Fibroblast of villous mesenchyme (primary cell): ENCODE results near the gene SLC18A2. TPM values are rescaled to one million over a fixed set of nuclear protein-coding genes. Genes with fewer than 3 reads are reported as not detected.

ENCODE experiments used
- DNase-seq: peaks from one replicate; pipeline ENCODE4 v3.0.0-alpha.2; 2010; ENCODE audit warnings: low read depth
- H3K4me3 ChIP-seq: 2 replicates; pipeline ENCODE4 v1.5.1; 2011; ENCODE audit warnings: low read depth, mild to moderate bottlenecking, low read length
- total RNA-seq: library from RNA; depleted of rRNA; stranded (reverse); fragments of >200 nt; gene quantifications from 2 replicates; pipeline ENCODE4 v1.2.3, GENCODE V29; 2012
- TF ChIP-seq, protein P1 (sequence below): IDR thresholded peaks from 2 replicates; pipeline ENCODE4 v1.5.1; 2012; ENCODE audit warnings: low read depth, mild to moderate bottlenecking, low read length; ENCODE audit not compliant: insufficient read depth

The SLC18A2 gene
- total RNA-seq, 1 donor, result under 0.01 TPM

DNA sequence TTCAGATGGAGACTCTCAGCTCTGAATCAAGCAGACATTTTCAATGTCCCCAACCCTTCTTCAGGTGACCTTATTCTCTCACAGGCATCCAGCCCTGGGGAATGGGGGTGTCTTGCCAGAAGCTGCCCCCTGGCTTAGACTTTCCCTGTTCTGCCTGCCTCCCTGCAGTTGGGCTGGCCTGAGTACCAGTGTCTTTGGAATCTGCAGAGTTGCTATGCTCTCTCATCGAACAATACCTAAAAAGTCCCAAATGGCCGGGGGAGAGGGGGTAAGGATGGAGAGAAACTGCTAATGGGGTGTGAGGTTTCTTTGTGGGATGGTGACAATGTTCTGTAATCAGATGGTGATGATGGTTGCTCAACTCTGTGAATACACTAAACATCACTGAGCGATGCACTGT is 20.6 kb downstream of the SLC18A2 start:
- TF ChIP-seq, protein P1, sequence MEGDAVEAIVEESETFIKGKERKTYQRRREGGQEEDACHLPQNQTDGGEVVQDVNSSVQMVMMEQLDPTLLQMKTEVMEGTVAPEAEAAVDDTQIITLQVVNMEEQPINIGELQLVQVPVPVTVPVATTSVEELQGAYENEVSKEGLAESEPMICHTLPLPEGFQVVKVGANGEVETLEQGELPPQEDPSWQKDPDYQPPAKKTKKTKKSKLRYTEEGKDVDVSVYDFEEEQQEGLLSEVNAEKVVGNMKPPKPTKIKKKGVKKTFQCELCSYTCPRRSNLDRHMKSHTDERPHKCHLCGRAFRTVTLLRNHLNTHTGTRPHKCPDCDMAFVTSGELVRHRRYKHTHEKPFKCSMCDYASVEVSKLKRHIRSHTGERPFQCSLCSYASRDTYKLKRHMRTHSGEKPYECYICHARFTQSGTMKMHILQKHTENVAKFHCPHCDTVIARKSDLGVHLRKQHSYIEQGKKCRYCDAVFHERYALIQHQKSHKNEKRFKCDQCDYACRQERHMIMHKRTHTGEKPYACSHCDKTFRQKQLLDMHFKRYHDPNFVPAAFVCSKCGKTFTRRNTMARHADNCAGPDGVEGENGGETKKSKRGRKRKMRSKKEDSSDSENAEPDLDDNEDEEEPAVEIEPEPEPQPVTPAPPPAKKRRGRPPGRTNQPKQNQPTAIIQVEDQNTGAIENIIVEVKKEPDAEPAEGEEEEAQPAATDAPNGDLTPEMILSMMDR, result no peak
- no peak for DNase-seq
- no peak overlapping the region for H3K4me3 ChIP-seq

DNA sequence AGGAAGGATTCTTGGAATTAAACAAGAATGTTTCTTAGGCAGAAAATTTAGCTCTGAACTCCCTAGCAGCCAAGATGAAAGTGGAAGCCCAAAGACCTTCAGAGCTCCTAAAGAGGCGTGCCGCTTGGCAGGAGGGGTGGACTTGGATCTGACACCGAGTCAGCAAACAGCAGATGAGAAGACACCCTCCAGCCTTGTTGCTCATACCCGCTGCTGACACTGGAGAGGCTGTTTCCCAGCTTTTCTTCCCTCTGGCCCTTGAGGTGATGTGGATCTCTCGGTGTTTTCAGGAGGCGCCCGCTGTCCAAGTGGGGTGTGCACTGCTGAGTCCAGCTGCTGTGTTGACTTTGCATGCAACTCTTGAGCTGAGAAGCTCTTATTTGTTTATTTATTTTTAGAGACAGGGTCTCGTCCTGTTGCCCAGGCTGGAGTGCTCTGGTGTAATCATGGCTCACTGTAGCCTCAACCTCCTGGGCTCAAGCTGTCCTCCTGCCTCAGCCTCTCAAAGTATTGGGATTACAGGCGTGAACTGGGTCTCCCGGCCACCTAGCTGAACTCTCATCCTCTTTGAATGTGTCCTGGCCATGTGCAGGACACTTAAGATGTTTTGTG is 21.5 kb downstream of the SLC18A2 start:
- H3K4me3 ChIP-seq, result no peak overlapping the region
- no peak for DNase-seq
- TF ChIP-seq, protein P1, result no peak

DNA sequence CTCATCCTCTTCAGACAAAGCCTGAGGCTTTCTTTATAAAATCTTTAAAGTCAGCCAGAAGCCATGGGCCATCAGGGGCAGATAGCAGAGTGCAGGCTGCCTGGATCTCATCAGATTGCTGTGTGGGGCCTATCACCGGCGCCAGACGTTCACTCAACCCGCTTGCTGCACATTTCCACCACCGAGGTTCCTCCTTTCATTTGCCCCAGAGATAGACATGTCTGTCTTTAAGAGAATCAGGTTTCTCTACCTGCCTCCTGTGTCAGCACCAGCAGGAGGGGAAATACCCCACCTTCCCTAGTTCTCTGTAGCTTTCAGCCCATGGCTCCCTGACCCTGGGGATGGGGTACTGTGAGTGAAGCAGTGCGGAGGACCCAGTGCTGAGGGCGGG is 22.0 kb downstream of the SLC18A2 start:
- H3K4me3 ChIP-seq, result no peak overlapping the region
- TF ChIP-seq, protein P1, result no peak
- DNase-seq, result no peak

DNA sequence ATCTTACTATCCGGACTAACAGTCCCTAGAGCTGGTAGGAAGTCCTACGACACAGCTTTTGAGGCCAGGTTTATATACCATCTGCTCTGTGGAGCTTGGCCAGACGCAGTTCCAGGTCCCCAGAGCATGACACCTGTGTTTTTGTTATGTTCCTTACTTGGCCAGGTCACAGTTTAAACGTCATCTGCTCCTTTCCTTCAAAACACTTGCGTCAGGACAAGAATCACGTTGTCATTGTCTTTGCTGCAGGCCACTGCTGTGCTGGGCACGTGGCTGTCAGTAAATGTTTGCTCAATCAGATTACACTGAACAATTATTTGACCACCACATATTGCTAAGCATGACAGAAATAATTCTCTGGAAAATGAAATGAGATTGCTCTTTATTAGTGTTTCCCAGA is 23.9 kb downstream of the SLC18A2 start:
- DNase-seq, result no peak
- TF ChIP-seq, protein P1, result no peak
- H3K4me3 ChIP-seq, result no peak overlapping the region

DNA sequence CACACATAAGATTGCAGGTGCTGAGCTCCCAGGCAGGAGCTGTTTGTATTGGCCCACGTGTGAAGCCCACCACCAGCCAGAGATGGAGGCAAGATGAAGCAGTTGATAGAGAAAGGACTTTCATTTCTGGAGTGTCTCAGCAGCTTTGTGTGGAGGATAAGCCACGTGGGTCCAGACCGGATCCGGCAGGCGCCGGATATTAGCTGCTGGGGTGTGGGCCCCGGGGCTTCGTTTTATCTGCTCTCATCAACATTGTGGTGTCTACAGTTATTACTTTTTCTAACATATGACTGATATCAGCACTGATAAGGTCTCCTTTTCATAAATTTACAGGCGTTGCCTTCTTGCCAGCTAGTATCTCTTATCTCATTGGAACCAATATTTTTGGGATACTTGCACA is 25.5 kb downstream of the SLC18A2 start:
- no peak for DNase-seq
- TF ChIP-seq, protein P1, result no peak
- no peak overlapping the region for H3K4me3 ChIP-seq

DNA sequence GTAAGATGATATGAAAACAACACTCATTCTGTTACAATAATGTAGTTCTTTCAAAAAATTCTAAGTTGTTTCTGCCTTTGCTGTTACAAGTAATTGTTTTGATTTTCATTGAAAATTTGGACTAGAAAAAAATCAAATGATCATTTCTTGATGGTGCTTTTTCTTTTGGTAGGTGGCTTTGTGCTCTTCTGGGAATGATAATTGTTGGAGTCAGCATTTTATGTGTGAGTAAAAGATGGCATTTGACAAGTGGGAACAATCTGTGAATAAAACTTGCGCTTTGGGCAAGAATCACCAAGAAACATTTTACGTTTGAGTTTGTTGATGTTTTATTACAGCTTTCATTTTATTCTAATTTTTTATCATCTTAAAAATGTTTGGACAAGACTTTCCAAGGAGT is 25.9 kb downstream of the SLC18A2 start:
- no peak overlapping the region for H3K4me3 ChIP-seq
- TF ChIP-seq, protein P1, result no peak
- DNase-seq, result no peak

DNA sequence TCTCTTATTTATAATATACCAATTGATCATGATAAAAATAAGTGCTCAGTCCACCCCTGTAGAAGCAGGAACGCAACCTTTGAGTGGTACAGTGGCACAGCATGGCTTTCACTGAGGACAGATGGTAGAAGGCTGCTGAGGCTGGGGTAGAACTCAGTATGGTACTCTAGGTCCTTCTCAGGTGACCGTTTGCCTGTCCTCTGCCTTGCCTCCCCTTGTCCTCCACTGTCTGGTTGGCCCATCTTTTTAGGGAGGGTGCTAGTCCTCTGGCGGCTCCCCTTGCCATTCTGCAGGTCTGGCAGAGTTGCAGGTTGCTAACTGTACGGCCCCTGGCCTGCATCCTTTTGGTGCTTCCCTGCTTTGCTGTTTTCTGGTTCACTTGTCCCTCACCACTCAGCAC is 27.3 kb downstream of the SLC18A2 start:
- no peak overlapping the region for H3K4me3 ChIP-seq
- no peak for DNase-seq
- TF ChIP-seq, protein P1, result no peak
